Inferior parietal cortex (tissue), 1 donor: ENCODE results near the gene ARL6IP1.
"Not testable (repeated sequence)": the region's sequence is repeated elsewhere in the genome, so short reads cannot be mapped to it uniquely, and the experiment has no call there.

Source experiments
- DNase-seq: peaks from one replicate; pipeline ENCODE4 v3.0.0-alpha.2; 2016; ENCODE audit errors: extremely low spot score

ARL6IP1 gene

DNA sequence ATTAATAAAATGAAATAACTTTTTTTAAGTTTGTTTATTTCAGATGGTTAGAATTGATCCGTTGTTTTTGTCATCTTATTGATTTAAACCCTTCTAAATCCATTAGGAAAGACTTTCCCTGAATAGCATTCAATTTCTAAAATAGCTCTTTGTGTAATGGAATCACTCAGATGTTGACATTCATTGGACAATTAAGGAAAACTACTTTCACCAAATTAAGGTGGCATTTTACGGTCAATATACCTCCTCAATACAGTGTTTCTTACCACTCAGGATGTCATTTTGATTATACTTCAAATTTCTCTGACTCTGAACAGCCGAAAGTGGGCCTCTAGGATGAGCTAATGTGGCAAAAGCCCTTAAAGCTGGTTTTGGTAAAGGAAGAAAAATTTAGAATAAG lies 1.8 kb downstream of the ARL6IP1 start:
- DNase-seq: no peak

DNA sequence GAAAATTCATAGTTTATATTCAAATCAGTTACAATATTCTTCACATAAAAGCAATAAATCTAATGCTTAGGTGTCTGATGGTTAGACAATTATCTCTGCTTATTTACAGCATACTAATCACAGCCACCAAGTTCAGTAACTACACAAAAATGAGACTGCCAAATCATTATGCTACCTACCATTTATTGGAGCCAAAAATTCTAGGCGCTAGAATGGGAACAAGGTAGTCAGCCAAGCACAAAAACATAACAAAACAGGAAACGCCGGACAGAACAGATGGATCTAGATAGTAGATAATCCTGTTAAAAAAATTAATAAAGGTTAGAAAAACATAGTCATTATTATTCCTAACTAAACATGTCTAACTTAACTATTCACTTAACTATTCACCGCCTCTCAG lies 3.6 kb downstream of the ARL6IP1 start:
- DNase-seq: no peak

DNA sequence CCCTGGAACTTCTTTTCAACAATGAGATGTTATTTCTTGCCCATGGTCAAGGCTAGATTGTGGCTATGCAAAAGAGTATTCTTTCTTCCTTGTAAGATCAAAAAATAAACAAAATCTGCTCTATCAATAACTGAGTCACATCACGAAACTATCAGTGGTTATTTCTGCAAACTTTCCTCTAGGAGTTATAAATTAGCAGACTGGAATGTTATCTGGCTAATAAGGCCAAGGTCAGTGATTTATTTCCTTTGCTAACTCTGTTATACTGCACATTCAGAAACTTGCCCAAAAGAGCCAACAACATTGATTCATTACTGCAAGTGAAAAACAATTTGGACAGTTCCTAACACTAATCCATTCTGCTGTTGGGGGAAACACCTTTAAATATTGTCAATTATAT lies 5.0 kb downstream of the ARL6IP1 start:
- no peak for DNase-seq

DNA sequence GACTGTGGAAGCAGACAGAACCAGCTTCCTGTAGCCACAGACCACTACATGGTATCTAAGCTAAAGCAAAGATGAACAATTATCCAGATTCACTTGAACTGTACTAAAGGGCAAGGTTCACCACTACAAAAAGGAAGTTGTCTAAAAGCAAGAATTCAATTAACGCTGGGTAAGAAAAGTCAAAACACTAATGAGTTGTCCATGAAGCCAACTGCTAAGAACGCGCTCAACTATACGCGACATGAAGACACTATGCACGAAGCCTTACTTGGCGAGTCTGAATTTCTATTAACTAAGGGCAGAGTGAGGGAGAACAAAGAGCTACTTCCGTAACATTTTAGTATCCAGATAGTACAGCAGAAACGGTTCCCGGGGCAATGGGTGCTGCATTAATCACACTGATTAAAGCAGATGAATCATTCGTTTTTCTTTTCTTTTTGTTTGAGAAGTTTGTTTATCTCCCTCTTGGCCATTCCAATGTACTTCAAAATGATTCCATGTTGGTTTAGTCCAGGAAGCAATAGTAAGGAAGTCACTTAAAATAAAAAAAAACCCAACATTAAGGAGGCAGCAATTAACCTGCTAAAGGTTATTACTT lies 8.4 kb downstream of the ARL6IP1 start:
- no peak for DNase-seq

DNA sequence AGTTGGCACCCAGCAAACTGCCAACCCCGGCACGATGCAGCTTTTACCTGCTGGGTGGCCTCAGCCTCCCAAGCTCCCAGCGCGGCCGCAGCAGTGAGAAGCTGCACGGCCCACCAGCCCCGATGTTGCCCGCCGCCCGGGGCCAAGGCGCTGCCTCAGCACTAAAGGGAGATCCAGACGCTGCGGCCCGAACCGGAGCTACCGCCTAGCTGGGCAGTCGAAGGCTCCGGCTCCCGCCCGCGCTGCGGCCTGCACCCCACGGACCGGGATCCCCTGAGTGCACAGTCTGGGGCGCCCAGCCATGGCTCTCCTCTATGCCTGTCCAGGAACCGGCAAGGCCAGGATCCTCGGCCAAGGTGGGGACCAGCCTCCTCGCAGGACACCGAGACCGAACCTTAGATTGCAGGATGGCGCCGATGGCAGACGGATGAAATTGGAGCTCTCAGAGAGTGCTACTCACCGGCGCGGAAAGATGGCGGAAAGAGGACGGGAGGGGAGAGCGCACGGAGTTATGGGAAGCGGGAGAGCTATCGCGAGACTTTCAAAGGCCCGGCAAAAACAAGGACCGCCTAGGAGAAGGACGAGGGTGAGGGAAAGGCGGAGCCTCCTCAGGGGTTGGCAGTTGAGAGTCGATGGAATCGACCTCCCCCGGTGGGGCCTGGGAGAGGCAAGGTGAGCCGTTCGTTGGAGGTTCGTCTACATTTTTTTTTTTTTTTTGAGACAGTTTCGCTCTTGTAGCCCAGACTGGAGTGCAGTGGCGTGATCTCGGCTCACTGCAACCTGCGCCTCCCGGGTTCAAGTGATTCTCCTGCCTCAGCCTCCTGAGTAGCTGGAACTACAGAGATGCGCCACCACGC lies 11.3 kb downstream of the ARL6IP1 start, which contains the start of gene RPS15A:
Gene RPS15A (minus strand): TSS at position 485 of the 857 bp plus-strand sequence. CDS start 1,221 bp downstream, outside the sequence.
- DNase-seq: peak; percentile 98

DNA sequence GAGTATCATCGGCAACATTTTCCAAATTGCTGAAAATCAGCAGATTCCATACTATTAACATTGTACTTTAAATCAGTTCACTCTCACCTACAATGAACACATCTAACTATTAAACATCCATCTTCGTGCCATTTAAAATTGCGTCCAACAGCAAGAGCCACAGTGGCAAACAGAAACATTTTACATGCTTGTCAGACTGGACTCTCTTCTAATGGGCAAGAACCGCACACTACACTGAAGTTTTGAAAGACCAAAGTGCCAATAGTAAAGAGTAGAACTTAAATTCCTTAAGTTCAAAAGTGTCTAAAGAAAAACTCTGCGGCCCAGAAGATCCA lies 11.9 kb downstream of the ARL6IP1 start:
- no peak for DNase-seq

DNA sequence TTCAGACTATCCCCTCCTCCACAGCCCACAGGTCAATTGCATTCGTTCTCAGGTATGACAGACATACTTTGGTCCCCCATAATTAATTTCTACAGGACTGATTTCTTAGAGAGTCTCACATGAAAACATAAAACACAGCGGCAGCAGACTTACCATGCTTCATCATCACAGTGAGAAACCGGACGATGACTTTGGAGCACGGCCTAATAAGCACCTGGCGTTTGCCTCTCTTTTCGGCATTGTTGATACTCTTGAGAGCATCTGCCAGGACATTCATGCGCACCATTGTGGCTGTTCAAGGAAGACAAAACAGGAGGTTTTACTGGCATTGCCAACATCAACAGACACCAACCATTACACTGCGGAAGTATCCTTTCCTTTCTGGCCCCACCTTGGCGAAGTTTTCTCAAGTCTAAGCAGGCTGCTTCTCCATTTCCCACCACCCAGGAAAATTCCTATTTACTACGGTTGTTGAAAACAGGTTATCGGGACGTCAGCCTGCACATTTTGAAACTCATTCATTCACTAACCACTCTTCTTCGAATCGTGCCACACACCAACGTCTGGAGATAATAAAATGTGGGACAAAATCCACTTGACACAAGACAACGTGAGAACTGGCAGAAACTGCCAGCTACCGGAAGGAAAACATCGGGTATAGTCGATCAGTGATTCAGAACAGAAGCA lies 12.4 kb downstream of the ARL6IP1 start:
- DNase-seq: no peak

DNA sequence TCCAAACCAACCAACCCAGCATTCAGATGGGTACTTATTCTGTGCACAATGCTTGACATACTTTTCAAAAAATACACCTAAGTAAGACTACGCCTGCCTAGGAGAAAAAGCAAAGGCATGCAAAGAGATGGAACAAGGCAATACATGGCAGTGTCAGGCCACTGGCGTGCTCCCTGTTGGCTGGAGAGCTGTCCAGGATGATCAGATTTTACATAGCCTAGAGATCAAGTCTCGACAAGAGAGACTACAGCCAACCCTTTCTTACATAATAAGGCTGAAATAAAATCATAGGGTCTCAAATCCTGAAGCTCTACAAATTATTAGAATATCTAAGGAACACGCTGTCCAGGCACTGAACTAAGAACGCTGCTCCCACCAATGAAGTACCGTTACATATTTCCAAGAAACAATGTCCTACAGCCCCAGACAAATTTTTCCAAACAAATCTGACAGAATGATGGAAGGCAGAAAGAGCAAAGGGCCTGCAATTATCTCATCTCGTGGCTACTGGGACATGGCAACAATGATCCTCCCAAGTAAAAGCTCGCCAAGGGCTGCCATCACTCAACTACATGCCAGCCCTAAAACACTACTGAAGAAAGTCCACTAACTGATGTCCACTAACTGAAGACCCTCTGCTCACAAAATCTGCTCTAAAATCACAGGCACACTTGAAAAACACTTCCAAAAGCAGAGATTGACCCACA lies 16.3 kb downstream of the ARL6IP1 start:
- DNase-seq: no peak

DNA sequence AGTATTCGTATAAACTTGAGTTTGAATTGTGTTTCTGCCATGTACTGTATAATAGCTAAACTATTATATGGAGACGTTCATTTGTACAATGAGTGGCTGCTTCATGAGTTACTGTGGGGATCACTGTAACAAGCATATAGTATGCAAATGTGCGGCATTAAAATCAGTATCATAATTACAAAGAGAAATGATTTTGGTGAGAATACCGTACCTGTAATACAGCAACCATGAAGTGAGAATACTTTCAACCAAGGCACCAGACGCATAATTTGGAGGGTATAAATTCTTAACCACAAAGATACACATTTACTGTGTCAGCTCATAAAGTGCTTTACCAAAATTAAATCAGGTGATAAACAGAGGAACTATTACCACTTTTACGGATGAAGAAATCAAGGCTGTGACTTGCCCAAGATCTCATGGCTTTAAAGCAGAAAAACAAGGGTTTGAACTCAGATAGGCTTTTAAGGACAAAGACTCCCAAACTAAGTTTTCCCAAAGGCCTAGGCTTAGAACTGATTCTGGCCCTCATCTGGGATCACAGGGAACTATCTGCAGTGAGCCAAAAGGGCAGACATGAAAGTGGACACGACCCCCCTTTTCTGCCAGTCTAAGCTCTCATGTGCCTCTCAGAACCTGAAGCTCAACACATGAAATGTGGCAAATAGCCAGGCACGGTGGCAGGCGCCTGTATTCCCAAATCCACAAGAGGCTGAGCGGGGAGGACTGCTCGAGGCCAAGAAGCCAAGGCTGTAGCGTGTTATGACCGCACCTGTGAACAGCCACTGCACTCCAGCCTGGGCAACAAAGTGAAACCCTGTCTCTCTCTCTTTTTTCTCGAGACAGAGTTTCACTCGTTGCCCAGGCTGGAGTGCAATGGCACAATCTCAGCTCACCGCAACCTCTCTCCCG lies 17.7 kb downstream of the ARL6IP1 start:
- DNase-seq: no peak

DNA sequence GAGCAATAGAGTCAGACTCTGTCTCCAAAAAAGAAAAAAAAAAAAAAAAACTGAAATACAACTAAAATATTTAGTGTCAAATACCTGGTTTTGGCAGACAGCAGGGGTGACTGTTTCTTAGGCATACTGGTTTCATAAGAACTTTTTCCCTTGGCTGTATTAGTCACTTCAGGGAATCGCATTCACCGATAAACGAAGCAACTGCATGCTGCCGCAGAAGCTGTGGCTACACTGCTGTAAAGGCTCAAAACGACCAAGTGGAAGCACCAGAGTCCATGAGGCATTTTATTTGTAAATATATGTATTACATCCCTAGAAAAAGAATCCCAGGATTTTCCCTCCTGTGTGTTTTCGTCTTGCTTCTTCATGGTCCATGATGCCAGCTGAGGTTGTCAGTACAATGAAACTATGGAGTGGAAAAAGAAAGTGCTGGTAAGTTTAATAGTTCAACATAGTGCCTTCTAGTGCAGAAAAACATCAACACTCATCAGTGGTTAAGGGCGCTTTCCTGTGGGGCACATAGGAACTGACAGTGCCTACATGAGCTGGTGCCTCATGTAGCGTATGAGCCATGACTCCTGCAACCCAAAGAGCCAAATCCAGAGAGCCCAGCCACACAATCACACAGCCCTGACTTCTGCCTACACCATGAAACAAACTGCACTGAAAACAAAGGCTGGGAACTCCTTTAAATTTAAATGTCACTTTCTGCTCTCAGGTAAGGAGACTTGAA lies 18.5 kb downstream of the ARL6IP1 start:
- no peak for DNase-seq

DNA sequence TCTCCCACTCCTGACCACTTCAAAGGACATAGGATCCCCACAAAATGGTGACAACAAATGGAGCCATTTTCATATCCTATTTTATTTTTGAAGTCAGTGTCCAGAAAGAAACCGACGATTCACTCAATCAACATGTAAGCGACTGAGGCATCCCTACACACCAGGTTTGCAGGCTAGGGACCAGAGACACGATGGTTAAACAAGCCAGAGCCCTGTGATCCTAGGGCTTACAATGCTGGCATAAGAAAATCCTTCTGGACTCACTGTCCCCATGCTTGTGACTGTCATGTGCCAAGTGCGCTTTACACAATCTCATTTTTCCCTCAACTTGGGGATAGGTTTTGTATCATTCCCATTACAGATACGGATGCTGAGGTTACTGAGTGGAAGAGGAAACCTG lies 20.1 kb downstream of the ARL6IP1 start:
- DNase-seq: not testable (repeated sequence)

DNA sequence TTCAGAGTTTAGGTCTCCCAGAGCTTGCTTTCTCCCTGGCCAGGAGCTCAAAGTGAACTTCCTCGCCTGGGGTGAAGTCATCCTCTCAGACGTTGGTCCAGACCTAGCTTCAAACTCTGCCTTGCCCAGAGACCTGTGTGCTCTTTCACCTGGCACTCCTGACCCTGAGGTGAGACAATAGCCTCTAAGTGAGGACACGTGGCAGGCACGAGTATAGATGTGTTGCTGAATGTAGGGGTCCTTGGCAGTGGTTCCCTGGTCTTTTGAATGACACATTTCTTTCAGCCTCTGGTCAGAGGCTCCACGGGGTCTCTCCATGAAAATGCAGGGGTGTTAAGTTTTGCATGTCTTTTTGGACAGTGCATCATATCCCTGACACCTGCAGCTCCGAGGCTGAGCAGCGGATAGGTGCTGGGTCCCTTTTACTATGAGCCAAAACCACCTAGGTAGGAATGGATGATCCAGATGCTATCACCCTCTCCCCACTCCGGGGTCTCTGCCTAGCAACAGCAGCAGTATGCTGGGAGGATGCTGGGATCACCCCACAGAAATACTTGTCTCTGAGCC lies 20.8 kb downstream of the ARL6IP1 start:
- not testable (repeated sequence) for DNase-seq

DNA sequence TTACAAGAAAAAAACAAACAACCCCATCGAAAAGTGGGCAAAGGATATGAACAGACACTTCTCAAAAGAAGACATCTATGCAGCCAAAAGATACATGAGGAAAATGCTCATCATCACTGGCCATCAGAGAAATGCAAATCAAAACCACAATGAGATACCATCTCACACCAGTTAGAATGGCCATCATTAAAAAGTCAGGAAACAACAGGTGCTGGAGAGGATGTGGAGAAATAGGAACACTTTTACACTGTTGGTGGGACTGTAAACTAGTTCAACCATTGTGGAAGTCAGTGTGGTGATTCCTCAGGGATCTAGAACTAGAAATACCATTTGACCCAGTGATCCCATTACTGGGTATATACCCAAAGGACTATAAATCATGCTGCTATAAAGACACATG lies 23.7 kb downstream of the ARL6IP1 start:
- not testable (repeated sequence) for DNase-seq

DNA sequence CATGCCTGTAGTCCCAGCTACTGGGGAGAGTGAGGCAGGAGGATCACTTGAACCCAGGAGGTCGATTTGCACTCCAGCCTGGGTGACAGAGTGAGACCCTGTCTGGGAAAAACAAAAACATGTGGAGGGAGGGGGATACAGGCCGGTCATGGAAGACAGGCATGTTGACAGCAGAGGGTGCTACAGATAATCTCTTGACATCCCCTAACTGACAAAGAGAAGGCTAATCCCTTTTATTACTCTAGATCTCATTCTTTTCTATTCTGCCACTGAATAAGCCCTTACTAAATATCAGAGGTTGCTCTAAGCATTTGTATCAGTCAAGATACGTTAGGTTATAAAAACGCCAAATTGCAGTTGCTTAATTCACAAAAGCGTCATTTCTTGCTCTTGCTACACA lies 25.0 kb downstream of the ARL6IP1 start:
- DNase-seq: not testable (repeated sequence)

DNA sequence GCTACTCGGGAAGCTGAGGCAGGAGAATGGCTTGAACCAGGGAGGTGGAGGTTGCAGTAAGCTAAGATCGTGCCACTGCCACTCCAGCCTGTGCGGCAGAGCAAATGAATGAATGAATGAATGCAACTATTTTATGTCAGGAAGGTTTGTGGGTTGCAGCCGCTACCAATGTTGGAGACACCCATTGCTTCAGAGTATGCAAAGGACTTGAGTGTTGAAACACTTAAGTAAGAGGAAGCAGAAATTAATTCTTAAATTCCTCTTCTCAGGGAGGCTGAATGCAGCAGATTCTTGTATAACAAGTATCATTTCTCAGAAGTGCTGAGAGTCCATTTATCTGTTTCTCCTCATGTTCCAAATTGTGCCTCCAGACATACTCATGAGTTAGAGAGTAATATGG lies 26.7 kb downstream of the ARL6IP1 start:
- not testable (repeated sequence) for DNase-seq

DNA sequence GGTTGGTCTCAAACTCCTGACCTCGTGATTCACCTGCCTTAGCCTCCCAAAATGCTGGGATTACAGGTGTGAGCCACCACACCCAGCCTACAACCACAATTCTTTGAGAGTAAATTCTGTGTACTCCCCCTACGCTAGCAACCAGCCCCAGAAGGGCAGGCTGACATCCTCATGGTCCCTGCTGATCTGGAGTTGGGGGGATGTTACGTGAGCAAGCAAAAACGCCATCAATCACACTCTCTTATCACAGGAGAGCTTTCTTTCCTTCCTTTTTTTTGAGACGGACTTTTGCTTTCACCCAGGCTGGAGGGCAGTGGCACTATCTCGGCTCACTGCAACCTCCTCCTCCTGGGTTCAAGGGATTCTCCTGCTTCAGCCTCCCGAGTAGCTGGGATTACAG lies 29.2 kb downstream of the ARL6IP1 start:
- not testable (repeated sequence) for DNase-seq

DNA sequence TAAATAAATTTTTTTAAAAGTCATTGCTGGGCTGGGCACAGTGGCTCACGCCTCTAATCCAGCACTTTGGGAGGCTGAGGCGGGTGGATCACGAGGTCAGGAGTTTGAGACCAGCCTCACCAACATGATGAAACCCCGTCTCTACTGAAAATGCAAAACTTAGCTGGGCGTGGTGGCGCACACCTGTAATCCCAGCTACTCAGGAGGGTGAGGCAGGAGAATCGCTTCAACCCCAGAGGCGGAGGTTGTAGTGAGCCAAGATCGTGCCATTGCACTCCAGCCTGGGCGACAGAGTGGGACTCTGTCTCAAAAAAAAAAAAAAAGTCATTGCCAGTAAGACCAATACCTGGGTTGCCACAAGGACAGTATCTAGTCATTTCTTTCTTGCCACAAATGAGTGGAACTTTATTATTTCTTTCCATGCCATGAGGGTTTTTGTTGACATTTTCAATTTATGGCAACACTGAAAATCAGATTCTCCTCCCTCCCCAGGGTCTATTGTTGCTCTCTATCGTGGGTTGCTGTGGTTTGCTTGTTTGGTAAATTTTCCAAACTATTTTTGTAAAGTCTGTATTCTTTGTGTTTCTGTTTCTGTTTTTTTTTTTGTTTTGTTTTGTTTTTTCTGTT lies 30.9 kb downstream of the ARL6IP1 start:
- not testable (repeated sequence) for DNase-seq

DNA sequence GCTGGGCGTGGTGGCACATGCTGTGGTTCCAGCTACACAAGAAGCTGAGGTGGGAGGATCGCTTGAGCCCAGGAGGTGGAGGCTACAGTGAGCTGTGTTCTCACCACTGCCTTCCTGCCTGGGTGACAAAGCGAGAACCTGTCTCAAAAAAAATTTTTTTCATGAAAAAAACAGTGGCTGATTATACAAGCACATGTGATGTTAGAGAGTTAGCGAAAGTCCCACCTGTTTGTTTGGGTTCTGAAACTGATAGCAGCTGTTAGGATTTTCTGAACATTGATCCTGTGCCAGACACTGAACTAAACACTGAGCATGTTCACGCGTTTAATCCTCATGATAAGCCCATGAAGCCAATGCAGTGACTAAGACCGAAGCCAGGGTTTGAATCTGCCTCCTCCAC lies 34.1 kb downstream of the ARL6IP1 start:
- DNase-seq: not testable (repeated sequence)

DNA sequence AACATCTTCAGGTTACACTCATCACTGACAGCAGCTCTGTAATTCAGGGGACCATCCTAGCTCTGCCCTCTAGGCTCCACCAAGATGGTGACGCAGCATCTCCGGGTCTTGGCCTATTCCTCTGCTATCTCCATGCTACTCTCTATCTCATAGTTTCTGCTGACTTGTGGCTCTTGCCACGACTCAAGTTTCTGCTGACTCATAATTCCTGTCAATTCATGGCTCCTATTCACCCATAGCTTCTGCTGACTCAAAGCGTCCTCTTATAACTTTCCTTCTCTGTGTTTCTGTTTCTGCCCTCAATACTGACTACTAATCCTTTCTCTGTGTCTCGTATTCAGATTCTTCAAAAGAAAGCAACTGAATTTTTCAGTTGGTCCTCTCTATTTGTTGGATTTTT lies 38.6 kb downstream of the ARL6IP1 start:
- DNase-seq: not testable (repeated sequence)
